ENCODE measurements around the gene TNFRSF14. TPM values are rescaled to one million over a fixed set of nuclear protein-coding genes. Genes with fewer than 3 reads are reported as not detected.

The TNFRSF14 gene
- polyA plus RNA-seq, 2 of the 4 experiments (the other 2 are of a cell fraction) = 0.16 to 0.25 TPM

DNA sequence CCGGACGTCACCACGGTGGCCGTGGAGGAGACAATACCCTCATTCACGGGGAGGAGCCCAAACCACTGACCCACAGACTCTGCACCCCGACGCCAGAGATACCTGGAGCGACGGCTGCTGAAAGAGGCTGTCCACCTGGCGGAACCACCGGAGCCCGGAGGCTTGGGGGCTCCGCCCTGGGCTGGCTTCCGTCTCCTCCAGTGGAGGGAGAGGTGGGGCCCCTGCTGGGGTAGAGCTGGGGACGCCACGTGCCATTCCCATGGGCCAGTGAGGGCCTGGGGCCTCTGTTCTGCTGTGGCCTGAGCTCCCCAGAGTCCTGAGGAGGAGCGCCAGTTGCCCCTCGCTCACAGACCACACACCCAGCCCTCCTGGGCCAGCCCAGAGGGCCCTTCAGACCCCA, 7.0 kb downstream of the TNFRSF14 start:
- CTCF ChIA-PET = interaction anchor here (0.6 kb wide), 1 partner anchor 1676 kb away, joined by 4 read pairs; no protein-coding TSS in a partner anchor

DNA sequence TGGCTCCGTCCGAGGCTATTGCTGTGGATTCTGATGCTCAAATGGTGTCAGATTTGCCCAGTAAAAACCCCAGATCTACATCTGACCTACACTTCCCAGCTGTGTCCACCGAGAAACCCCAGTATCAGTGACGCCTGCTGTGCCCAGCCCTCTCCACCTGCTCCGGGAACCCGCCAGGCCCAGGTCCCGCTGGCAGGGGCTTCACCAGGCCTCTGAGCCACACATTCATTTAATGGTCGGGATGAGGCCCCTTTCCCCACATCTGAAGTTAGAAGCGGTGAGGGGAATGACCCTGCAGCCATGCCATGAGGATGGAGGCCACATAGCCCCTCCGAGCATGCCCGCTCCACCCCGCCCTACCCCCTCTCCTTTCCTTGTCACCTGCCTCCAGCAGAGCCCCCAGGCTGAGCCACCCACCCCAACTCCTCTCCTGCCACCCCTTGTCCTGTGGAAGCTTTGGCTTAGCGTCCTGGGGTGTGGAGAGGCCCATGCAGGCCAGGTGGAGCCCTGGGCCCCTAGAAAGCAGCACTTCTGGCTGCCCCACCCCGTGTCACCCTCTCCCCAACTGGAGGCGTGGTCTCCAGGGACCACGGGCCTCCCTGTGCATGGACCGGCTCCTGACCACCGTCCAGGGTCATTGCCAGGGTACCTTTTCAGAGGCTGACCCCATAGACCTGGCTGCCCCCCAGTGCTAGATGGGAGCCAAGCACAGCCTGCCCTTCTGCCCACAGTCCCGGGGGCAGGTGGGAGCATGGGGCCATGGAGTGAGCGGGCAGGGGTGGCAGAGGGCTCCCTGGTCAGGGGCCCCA, 8.0 kb downstream of the TNFRSF14 start:
- no peak for DNase-seq (ENCODE audit: low read depth in 1 of 2, low spot score in 1 of 2)
- 80% methylated on average over 8 of the region's 20 CpGs for WGBS (ENCODE audit: missing lambda C conversion rate)
- Histone ChIP-seq H3K9me3 (no peaks in the 10 kb centered on the region), H3K4me3 (no peak overlapping the region), H3K27ac (no peak overlapping the region), H3K4me2 (no peak overlapping the region), H3K4me1 (no peaks in the 10 kb centered on the region)
- ChIA-PET POLR2A (no interaction called here), CTCF (no interaction called here)
- FAIRE-seq = no peak
- ATAC-seq = no peak
- TF ChIP-seq E2F6 (IDR thresholded peaks at IDR 0.05; ENCODE audit: borderline replicate concordance, low read depth) = no peak
- TF ChIP-seq KDM1A (IDR thresholded peaks at IDR 0.05; ENCODE audit: low read depth) = no peak
- no peak for TF ChIP-seq CEBPB (IDR thresholded peaks at IDR 0.05)
- TF ChIP-seq SREBF2 (IDR thresholded peaks at IDR 0.05) = no peak
- TF ChIP-seq, protein P1, sequence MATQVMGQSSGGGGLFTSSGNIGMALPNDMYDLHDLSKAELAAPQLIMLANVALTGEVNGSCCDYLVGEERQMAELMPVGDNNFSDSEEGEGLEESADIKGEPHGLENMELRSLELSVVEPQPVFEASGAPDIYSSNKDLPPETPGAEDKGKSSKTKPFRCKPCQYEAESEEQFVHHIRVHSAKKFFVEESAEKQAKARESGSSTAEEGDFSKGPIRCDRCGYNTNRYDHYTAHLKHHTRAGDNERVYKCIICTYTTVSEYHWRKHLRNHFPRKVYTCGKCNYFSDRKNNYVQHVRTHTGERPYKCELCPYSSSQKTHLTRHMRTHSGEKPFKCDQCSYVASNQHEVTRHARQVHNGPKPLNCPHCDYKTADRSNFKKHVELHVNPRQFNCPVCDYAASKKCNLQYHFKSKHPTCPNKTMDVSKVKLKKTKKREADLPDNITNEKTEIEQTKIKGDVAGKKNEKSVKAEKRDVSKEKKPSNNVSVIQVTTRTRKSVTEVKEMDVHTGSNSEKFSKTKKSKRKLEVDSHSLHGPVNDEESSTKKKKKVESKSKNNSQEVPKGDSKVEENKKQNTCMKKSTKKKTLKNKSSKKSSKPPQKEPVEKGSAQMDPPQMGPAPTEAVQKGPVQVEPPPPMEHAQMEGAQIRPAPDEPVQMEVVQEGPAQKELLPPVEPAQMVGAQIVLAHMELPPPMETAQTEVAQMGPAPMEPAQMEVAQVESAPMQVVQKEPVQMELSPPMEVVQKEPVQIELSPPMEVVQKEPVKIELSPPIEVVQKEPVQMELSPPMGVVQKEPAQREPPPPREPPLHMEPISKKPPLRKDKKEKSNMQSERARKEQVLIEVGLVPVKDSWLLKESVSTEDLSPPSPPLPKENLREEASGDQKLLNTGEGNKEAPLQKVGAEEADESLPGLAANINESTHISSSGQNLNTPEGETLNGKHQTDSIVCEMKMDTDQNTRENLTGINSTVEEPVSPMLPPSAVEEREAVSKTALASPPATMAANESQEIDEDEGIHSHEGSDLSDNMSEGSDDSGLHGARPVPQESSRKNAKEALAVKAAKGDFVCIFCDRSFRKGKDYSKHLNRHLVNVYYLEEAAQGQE (IDR thresholded peaks at IDR 0.05) = no peak
- TF ChIP-seq JUNB (IDR thresholded peaks at IDR 0.05) = no peak
- no peak for TF ChIP-seq HEYL (CRISPR knock-in tag; IDR thresholded peaks at IDR 0.05)
- no peak for TF ChIP-seq CHD4 (IDR thresholded peaks at IDR 0.05; ENCODE audit: borderline replicate concordance)
- no peak for TF ChIP-seq MAFK (IDR thresholded peaks at IDR 0.05; ENCODE audit: partially characterized antibody)
- TF ChIP-seq NR3C1 (IDR thresholded peaks at IDR 0.05) = no peak
- TF ChIP-seq RAD21 (conservative IDR thresholded peaks at IDR 0.05 in 1 of 2, IDR thresholded peaks at IDR 0.05 in 1 of 2) = no peak

More for the DNA sequence above, 7.0 kb downstream of the TNFRSF14 start:
- ATAC-seq = no peak
- Histone ChIP-seq H3K27ac (no peak overlapping the region), H3K9me3 (no peaks in the 10 kb centered on the region), H3K4me3 (no peak overlapping the region), H3K4me2 (no peak overlapping the region), H3K4me1 (no peaks in the 10 kb centered on the region)
- WGBS (ENCODE audit: missing lambda C conversion rate) = 86% methylated on average over 4 of the region's 18 CpGs
- no peak for DNase-seq (ENCODE audit: low read depth in 1 of 2, low spot score in 1 of 2)
- TF ChIP-seq NPAS2 (CRISPR knock-in tag; IDR thresholded peaks at IDR 0.05; ENCODE audit: borderline replicate concordance) = no peak
- no peak for TF ChIP-seq MAX (IDR thresholded peaks at IDR 0.05)
- no peak for TF ChIP-seq TFCP2L1 (CRISPR knock-in tag; IDR thresholded peaks at IDR 0.05)
- no peak for TF ChIP-seq HEYL (CRISPR knock-in tag; IDR thresholded peaks at IDR 0.05)
- no peak for TF ChIP-seq RAD21 (conservative IDR thresholded peaks at IDR 0.05 in 1 of 2, IDR thresholded peaks at IDR 0.05 in 1 of 2)
- TF ChIP-seq JUN (IDR thresholded peaks at IDR 0.05) = no peak
- TF ChIP-seq EHMT2 (IDR thresholded peaks at IDR 0.05; ENCODE audit: low read depth) = no peak
- no peak for TF ChIP-seq RARB (CRISPR knock-in tag; IDR thresholded peaks at IDR 0.05)
- TF ChIP-seq NR3C1 (IDR thresholded peaks at IDR 0.05) = no peak
- no peak for TF ChIP-seq FOSL2 (IDR thresholded peaks at IDR 0.05)
- no peak for TF ChIP-seq FOSL2 (CRISPR knock-in tag; IDR thresholded peaks at IDR 0.05)
- TF ChIP-seq TP53 (CRISPR knock-in tag; IDR thresholded peaks at IDR 0.05) = no peak
- no peak for TF ChIP-seq RNF2 (IDR thresholded peaks at IDR 0.05; ENCODE audit: borderline replicate concordance, low read depth)
- TF ChIP-seq ATOH8 (CRISPR knock-in tag; IDR thresholded peaks at IDR 0.05; ENCODE audit: low read depth) = no peak
- no peak for TF ChIP-seq CBX2 (IDR thresholded peaks at IDR 0.05; ENCODE audit: borderline replicate concordance, low read depth)
- no peak for TF ChIP-seq POLR2AphosphoS2 (conservative IDR thresholded peaks at IDR 0.05; ENCODE audit: low read length)
- TF ChIP-seq MYC (IDR thresholded peaks at IDR 0.05; ENCODE audit: borderline replicate concordance, low read length) = no peak
- TF ChIP-seq ZNF302 (CRISPR knock-in tag; IDR thresholded peaks at IDR 0.05) = no peak
- no peak for TF ChIP-seq FOSB (CRISPR knock-in tag; IDR thresholded peaks at IDR 0.05)
- no peak for TF ChIP-seq CTCF (IDR thresholded peaks at IDR 0.05)
- TF ChIP-seq HMGXB4 (CRISPR knock-in tag; IDR thresholded peaks at IDR 0.05; ENCODE audit: borderline replicate concordance) = no peak
- no peak for FAIRE-seq
- POLR2A ChIA-PET = no interaction called here

All from A549 (cell line).